GM12878 (cell line): ENCODE results near the gene DUSP7. TPM values are rescaled to one million over a fixed set of nuclear protein-coding genes. Genes with fewer than 3 reads are reported as not detected.

Source experiments
- ATAC-seq: fragments of 200-7000 bp; cut with Tn5 transposase; 3 replicates; pipeline ENCODE4 v1.9.1; 2020; ENCODE audit warnings: mild to moderate bottlenecking, moderate library complexity
- BruUV-seq: library from RNA; stranded (reverse); fragments of 400-500 nt; replicated peaks from 2 replicates; lab custom pipeline; 2021; lab: Mats Ljungman, UMichigan
- CTCF ChIA-PET: fragments of 300-600 bp; sonication (Branson Sonifier 250); formaldehyde crosslinking; extraction: SDS; loops from one replicate; lab custom pipeline; 2021; ENCODE audit warnings: inconsistent platforms; lab: Yijun Ruan, JAX
- POLR2A ChIA-PET: fragments of 350-600 bp; formaldehyde crosslinking; extraction: SDS; loops from one replicate; lab custom pipeline; 2021; ENCODE audit warnings: inconsistent platforms; lab: Charles Lee
- RAD21 ChIA-PET: fragments of 300-600 bp; sonication (Branson Sonifier 250); formaldehyde crosslinking; loops from one replicate; lab custom pipeline; 2023; ENCODE audit warnings: antibody characterized with exemption; ENCODE audit not compliant: unreplicated experiment; lab: Charles Lee
- SMC1A ChIA-PET: fragments of 300-600 bp; sonication (Branson Sonifier 250); formaldehyde crosslinking; loops from one replicate; lab custom pipeline; 2023; ENCODE audit not compliant: unreplicated experiment, uncharacterized antibody; lab: Charles Lee
- DNase-seq: peaks from one replicate; pipeline ENCODE4 v3.0.0-alpha.2; 2011; ENCODE audit warnings: low read depth, low spot score
- FAIRE-seq: peaks from 3 replicates; lab custom pipeline; 2011; peaks lifted over from hg19 to GRCh38; lab: Jason Lieb, UNC
- H2AFZ ChIP-seq: 2 replicates; pipeline ENCODE4 v1.6.0; 2011; ENCODE audit warnings: low read depth, low read length, control low read depth; ENCODE audit not compliant: control insufficient read depth
- H3K27ac ChIP-seq: 2 replicates; pipeline ENCODE4 v1.5.1; 2011; ENCODE audit warnings: control low read depth; ENCODE audit not compliant: control insufficient read depth, insufficient read depth
- H3K27me3 ChIP-seq, 2 experiments: replicated peaks in 1 of 2; 2 replicates each; pipeline versions ENCODE4 v1.6.0 to v1.6.1; 2011; ENCODE audit warnings: low read length in 1 of 2; ENCODE audit not compliant: control insufficient read depth in 2 of 2, insufficient read depth in 2 of 2
- H3K36me3 ChIP-seq, 2 experiments: 2 replicates each; pipeline ENCODE4 v1.5.1; 2011; ENCODE audit warnings: low read length in 1 of 2; ENCODE audit not compliant: control insufficient read depth in 2 of 2, insufficient read depth in 2 of 2
- H3K4me1 ChIP-seq: 2 replicates; pipeline ENCODE4 v1.6.1; 2011; ENCODE audit warnings: mild to moderate bottlenecking, low read length, moderate library complexity, mixed read lengths; ENCODE audit not compliant: control insufficient read depth, insufficient read depth
- H3K4me2 ChIP-seq: 2 replicates; pipeline ENCODE4 v1.6.0; 2011; ENCODE audit warnings: control low read depth; ENCODE audit not compliant: control insufficient read depth, insufficient read depth
- H3K4me3 ChIP-seq: fragments of 200-600 bp; sonication (generic); 2 replicates; pipeline ENCODE4 v1.5.1; 2016
- H3K79me2 ChIP-seq: 2 replicates; pipeline ENCODE4 v1.6.0; 2011; ENCODE audit warnings: low read length; ENCODE audit not compliant: control insufficient read depth, insufficient read depth
- H3K9ac ChIP-seq: 2 replicates; pipeline ENCODE4 v1.8.0; 2011; ENCODE audit warnings: low read length, control low read depth, mixed read lengths; ENCODE audit not compliant: control insufficient read depth, insufficient read depth
- H3K9me3 ChIP-seq: replicated peaks from 3 replicates; pipeline ENCODE4 v1.5.1; 2011; ENCODE audit warnings: mild to moderate bottlenecking, low read length; ENCODE audit not compliant: control insufficient read depth, insufficient read depth
- H4K20me1 ChIP-seq: 2 replicates; pipeline ENCODE4 v1.6.0; 2011; ENCODE audit not compliant: control insufficient read depth, insufficient read depth
- BMI1 ChIP-seq: fragments of 450-650 bp; IDR thresholded peaks from 2 replicates; pipeline ENCODE4 v1.6.1; 2016; ENCODE audit warnings: mild to moderate bottlenecking, moderate library complexity, borderline replicate concordance
- BRCA1 ChIP-seq: IDR thresholded peaks from 2 replicates; pipeline ENCODE4 v1.6.1; 2011; ENCODE audit warnings: low read depth, low read length, improper control_type of control experiment
- CBX3 ChIP-seq: fragments of 200-600 bp; sonication (generic); IDR thresholded peaks from 2 replicates; pipeline ENCODE4 v1.6.1; 2016; ENCODE audit warnings: low read depth, borderline replicate concordance
- E2F8 ChIP-seq: fragments of 450-650 bp; IDR thresholded peaks from 2 replicates; pipeline ENCODE4 v1.6.1; 2018; ENCODE audit warnings: mild to moderate bottlenecking, low read depth, moderate library complexity; ENCODE audit not compliant: partially characterized antibody
- HDAC2 ChIP-seq: fragments of 200-600 bp; sonication (generic); IDR thresholded peaks from 2 replicates; pipeline ENCODE4 v1.6.1; 2017
- IRF3 ChIP-seq: fragments of 450-650 bp; IDR thresholded peaks from 2 replicates; pipeline ENCODE4 v1.6.1; 2014; ENCODE audit warnings: mild to moderate bottlenecking
- NFYA ChIP-seq: IDR thresholded peaks from 2 replicates; pipeline ENCODE4 v1.6.1; 2011; ENCODE audit warnings: low read depth, mild to moderate bottlenecking, low read length, improper control_type of control experiment, borderline replicate concordance
- STAT3 ChIP-seq: IDR thresholded peaks from 2 replicates; pipeline ENCODE4 v1.6.1; 2011; ENCODE audit warnings: low read depth, low read length, improper control_type of control experiment
- SUPT20H ChIP-seq: IDR thresholded peaks from 2 replicates; pipeline ENCODE4 v1.6.1; 2011; ENCODE audit warnings: low read depth, mild to moderate bottlenecking, low read length, moderate library complexity, borderline replicate concordance; ENCODE audit not compliant: control insufficient read depth
- TCF7 ChIP-seq: IDR thresholded peaks from 2 replicates; pipeline ENCODE4 v1.6.1; 2014; ENCODE audit warnings: antibody characterized with exemption, borderline replicate concordance
- ZBTB40 ChIP-seq: fragments of 450-650 bp; IDR thresholded peaks from 2 replicates; pipeline ENCODE4 v1.6.1; 2016; ENCODE audit warnings: mild to moderate bottlenecking, moderate library complexity, borderline replicate concordance
- ZNF207 ChIP-seq: fragments of 450-650 bp; IDR thresholded peaks from 2 replicates; pipeline ENCODE4 v1.6.1; 2014; ENCODE audit warnings: antibody characterized with exemption, mild to moderate bottlenecking, borderline replicate concordance
- ZNF384 ChIP-seq: IDR thresholded peaks from 2 replicates; pipeline ENCODE4 v1.6.1; 2012; ENCODE audit warnings: low read depth, mild to moderate bottlenecking, low read length, improper control_type of control experiment, borderline replicate concordance
- WGBS: methylation state at CpG from one replicate; pipeline ENCODE4 v1.1.6; 2016; ENCODE audit warnings: low lambda C conversion rate; ENCODE audit not compliant: insufficient replicate concordance, insufficient coverage; ENCODE audit errors: missing lambda C conversion rate; 5-methylcytosine and 5-hydroxymethylcytosine counted together
- in situ Hi-C: fragments of 300-500 bp; cut with MboI; formaldehyde crosslinking; loops from 9 replicates; pipeline ENCODE4 v1.14.3; 2018; ENCODE audit warnings: mixed read lengths
- intact Hi-C: fragments of 100-400 bp; cut with micrococcal nuclease; formaldehyde crosslinking; loops from one replicate; pipeline ENCODE4 v1.14.2; 2022; ENCODE audit not compliant: unreplicated experiment
- polyA plus RNA-seq, 11 experiments: library from polyadenylated mRNA; depleted of rRNA in 4 of 11; unstranded in 6 of 11; stranded (reverse) in 5 of 11; fragments of >200 nt; fragmentation: Nextera tagmentation in 4 of 11; fragmentation: Illumina TruSeq in 1 of 11; extraction: Ambion mirVana in 4 of 11; extraction: Trizol in 1 of 11; gene quantifications; 1 replicate in 1 of 11; 2 replicates in 10 of 11; pipeline versions ENCODE4 v1.2.1 to v1.2.3, GENCODE V29; 2011 to 2016; ENCODE audit warnings: inconsistent platforms in 2 of 11, missing spikeins in 2 of 11, low read depth in 1 of 11
- total RNA-seq, 4 experiments: library from RNA; depleted of rRNA in 3 of 4; stranded (reverse); fragments of >200 nt in 3 of 4; fragmentation: Illumina TruSeq in 1 of 4; extraction: Trizol in 1 of 4; gene quantifications; 2 replicates each; pipeline versions ENCODE4 v1.2.1 to v1.2.3, GENCODE V29; 2013 to 2021

Gene DUSP7
- total and polyA plus RNA-seq, 10 of the 15 experiments (the other 5 are each of a cell fraction or from before 2014, with no cell fraction given): 0.73 to 17.0 (median 7.9) TPM

- peaks cover 0 to 14% of the 10 kb centered on the region in 2 experiments; a peak in 3 of 4 replicates for H3K36me3 ChIP-seq
- no peaks in the 10 kb centered on the region for H3K27me3 ChIP-seq
- H3K9ac ChIP-seq: no peak overlapping the region
- no TSS peak for BruUV-seq
- FAIRE-seq: no peak
- POLR2A ChIA-PET: no interaction called here
- no peak for DNase-seq
- H4K20me1 ChIP-seq: no peaks in the 10 kb centered on the region
- intact Hi-C loops: no loop called here
- no peaks in the 10 kb centered on the region for H3K79me2 ChIP-seq
- H3K27ac ChIP-seq: no peak overlapping the region
- in situ Hi-C loops: no loop called here
- WGBS: 94% methylated on average over 1 of the region's 1 CpG
- ATAC-seq: no peak
- RAD21 ChIA-PET: interaction anchor here (0.7 kb wide), 1 partner anchor 88 kb away, joined by 3 read pairs; no protein-coding TSS in a partner anchor
- H3K9me3 ChIP-seq: no peaks in the 10 kb centered on the region
- no peak overlapping the region for H3K4me2 ChIP-seq
- peaks cover 10% of the 10 kb centered on the region for H3K4me1 ChIP-seq
- SMC1A ChIA-PET: no interaction called here
- no peak overlapping the region for H3K4me3 ChIP-seq
- CTCF ChIA-PET: interaction anchor here (1.0 to 1.7 kb wide), 2 partner anchors 39 to 88 kb away, joined by 3 to 4 read pairs; no protein-coding TSS in a partner anchor
- no peak overlapping the region for H2AFZ ChIP-seq
- no peak for TF ChIP-seq STAT3
- no peak for TF ChIP-seq ZNF384
- TF ChIP-seq SUPT20H: no peak
- no peak for TF ChIP-seq ZBTB40
- no peak for TF ChIP-seq BRCA1
- TF ChIP-seq ZNF207: no peak
- no peak for TF ChIP-seq IRF3
- no peak for TF ChIP-seq TCF7
- TF ChIP-seq E2F8: no peak
- TF ChIP-seq HDAC2: no peak
- TF ChIP-seq NFYA: no peak
- TF ChIP-seq CBX3: no peak
- no peak for TF ChIP-seq BMI1
These were observed 35.9 kb upstream of the DUSP7 start for GRCh38 chr3:52092271-52092660.
